Caco-2 (cell line): ENCODE measurements around the gene NTHL1. TPM values are rescaled to one million over a fixed set of nuclear protein-coding genes. Genes with fewer than 3 reads are reported as not detected.

Experiments used
- BruUV-seq: library from RNA; stranded (reverse); fragments of 400-500 nt; replicated peaks from 2 replicates; lab custom pipeline; 2021; lab: Mats Ljungman, UMichigan
- CTCF ChIA-PET: fragments of 300-600 bp; sonication (Branson Sonifier 250); formaldehyde crosslinking; loops from one replicate; lab custom pipeline; 2022; ENCODE audit warnings: antibody characterized with exemption; lab: Charles Lee
- POLR2A ChIA-PET: fragments of 300-600 bp; sonication (Branson Sonifier 250); formaldehyde crosslinking; loops from one replicate; lab custom pipeline; 2022; ENCODE audit warnings: antibody characterized with exemption; lab: Charles Lee
- DNase-seq, 2 experiments: peaks; one replicate each; pipeline versions ENCODE4 v3.0.0 to v3.0.0-alpha.2; 2020 to 2022
- H3K27me3 ChIP-seq: replicated peaks from 2 replicates; pipeline ENCODE4 v1.6.0; 2011; ENCODE audit warnings: low read length; ENCODE audit not compliant: control insufficient read depth, insufficient read depth
- H3K36me3 ChIP-seq: 2 replicates; pipeline ENCODE4 v1.5.1; 2011; ENCODE audit warnings: low read length; ENCODE audit not compliant: control insufficient read depth, insufficient read depth
- H3K4me1 ChIP-seq: fragments of 250-450 bp; sonication (Bioruptor Pico); 2 replicates; pipeline ENCODE4 v1.5.1; 2020; ENCODE audit warnings: mild to moderate bottlenecking
- H3K4me3 ChIP-seq: 2 replicates; pipeline ENCODE4 v1.5.1; 2011; ENCODE audit warnings: low read depth, mild to moderate bottlenecking, control low read depth, low read length
- H3K9me3 ChIP-seq: fragments of 250-450 bp; sonication (Bioruptor Pico); 2 replicates; pipeline ENCODE4 v1.5.1; 2020; ENCODE audit warnings: mild to moderate bottlenecking, moderate library complexity
- H3K27ac Mint-ChIP-seq: one replicate; pipeline ENCODE4 v1.8.0; 2022; ENCODE audit warnings: mixed read lengths; ENCODE audit not compliant: unreplicated experiment
- H3K27me3 Mint-ChIP-seq: one replicate; pipeline ENCODE4 v1.8.0; 2022; ENCODE audit warnings: mixed read lengths; ENCODE audit not compliant: insufficient read depth, unreplicated experiment
- H3K36me3 Mint-ChIP-seq: one replicate; pipeline ENCODE4 v1.8.0; 2022; ENCODE audit warnings: mild to moderate bottlenecking, mixed read lengths; ENCODE audit not compliant: insufficient read depth, unreplicated experiment
- H3K4me1 Mint-ChIP-seq: one replicate; pipeline ENCODE4 v1.8.0; 2022; ENCODE audit warnings: low read depth, mixed read lengths; ENCODE audit not compliant: unreplicated experiment
- H3K4me3 Mint-ChIP-seq: one replicate; pipeline ENCODE4 v1.8.0; 2022; ENCODE audit warnings: mild to moderate bottlenecking, moderate library complexity, mixed read lengths; ENCODE audit not compliant: unreplicated experiment
- H3K9me3 Mint-ChIP-seq: one replicate; pipeline ENCODE4 v1.8.0; 2022; ENCODE audit warnings: mixed read lengths; ENCODE audit not compliant: unreplicated experiment
- CTCF ChIP-seq, 2 experiments: fragments of 200-600 bp in 1 of 2; IDR thresholded peaks; 1 replicate in 1 of 2; 2 replicates in 1 of 2; pipeline versions ENCODE4 v1.5.1 to v1.8.0; 2011 to 2022; ENCODE audit warnings: antibody characterized with exemption in 1 of 2, control low read depth in 1 of 2, inconsistent platforms in 1 of 2, low read depth in 1 of 2, low read length in 1 of 2, mild to moderate bottlenecking in 1 of 2, moderate library complexity in 1 of 2; ENCODE audit not compliant: insufficient read depth in 1 of 2, severe bottlenecking in 1 of 2, unreplicated experiment in 1 of 2
- intact Hi-C: fragments of 100-400 bp; cut with micrococcal nuclease; formaldehyde crosslinking; loops from one replicate; pipeline ENCODE4 v1.10.0; 2022; ENCODE audit not compliant: unreplicated experiment
- total RNA-seq: library from RNA; stranded (reverse); gene quantifications from 2 replicates; pipeline ENCODE4 v1.2.3, GENCODE V29; 2022

The NTHL1 gene
- total RNA-seq, 1 experiment from 2014 or later = 38.6 TPM

- no TSS peak for BruUV-seq
- Mint-ChIP-seq H3K27me3 (no peaks in the 10 kb centered on the region), H3K4me1 (no peaks in the 10 kb centered on the region), H3K27ac (no peak overlapping the region), H3K9me3 (no peaks in the 10 kb centered on the region), H3K4me3 (no peak overlapping the region), H3K36me3 (no peaks in the 10 kb centered on the region)
- Histone ChIP-seq H3K27me3 (no peaks in the 10 kb centered on the region), H3K4me1 (peaks cover 29% of the 10 kb centered on the region), H3K36me3 (no peaks in the 10 kb centered on the region; the same call in 1 of the 2 replicates), H3K4me3 (no peak overlapping the region), H3K9me3 (no peaks in the 10 kb centered on the region)
- TF ChIP-seq CTCF (IDR thresholded peaks at IDR 0.05; ENCODE audit: insufficient read depth in 1 of 2, low read depth in 1 of 2, low read length in 1 of 2, severe bottlenecking in 1 of 2, unreplicated experiment in 1 of 2) = no peak
- CTCF ChIA-PET = no interaction called here
- DNase-seq = no peak
- POLR2A ChIA-PET = no interaction called here
- intact Hi-C loops = no loop called here
These were observed 15.2 kb downstream of the NTHL1 start for GRCh38 chr16:2032285-2033056.

DNA sequence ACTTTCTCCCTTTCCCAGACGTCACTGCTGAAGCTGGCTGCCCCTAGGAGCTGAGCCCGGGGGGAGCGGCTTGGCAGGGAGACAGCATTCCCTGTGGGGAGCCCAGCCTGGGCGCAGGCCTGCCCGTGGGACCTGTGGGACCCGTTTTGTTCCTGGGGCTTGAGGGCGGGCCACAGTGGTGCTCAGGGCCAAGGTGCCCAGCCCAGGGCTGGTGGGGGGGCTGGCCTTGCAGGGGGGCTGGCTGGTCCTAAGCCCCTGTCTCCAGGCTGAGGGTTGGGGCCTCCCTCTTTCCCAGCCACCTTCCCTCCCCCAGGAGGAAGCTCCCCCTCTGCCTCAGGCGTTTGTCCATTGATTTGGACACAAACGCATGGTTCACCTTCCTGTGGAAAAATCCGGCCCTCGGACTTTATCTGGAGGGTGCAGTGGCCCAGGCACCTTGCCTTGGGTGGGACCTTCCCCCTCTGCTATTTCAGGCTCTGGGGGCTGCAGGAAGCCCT, 16.5 kb downstream of the NTHL1 start:
- no TSS peak for BruUV-seq
- H3K27me3 Mint-ChIP-seq = no peaks in the 10 kb centered on the region
- H3K9me3 ChIP-seq = no peaks in the 10 kb centered on the region
- H3K9me3 Mint-ChIP-seq = no peaks in the 10 kb centered on the region
- no peaks in the 10 kb centered on the region for H3K27me3 ChIP-seq
- TF ChIP-seq CTCF (IDR thresholded peaks at IDR 0.05; ENCODE audit: insufficient read depth in 1 of 2, low read depth in 1 of 2, low read length in 1 of 2, severe bottlenecking in 1 of 2, unreplicated experiment in 1 of 2) = no peak
- H3K27ac Mint-ChIP-seq = no peak overlapping the region
- no peaks in the 10 kb centered on the region for H3K4me1 Mint-ChIP-seq
- ChIA-PET CTCF (interaction anchor here (0.7 kb wide), 1 partner anchor 91 kb away, joined by 4 read pairs; no protein-coding TSS in a partner anchor), POLR2A (no interaction called here)
- H3K4me3 ChIP-seq = no peak overlapping the region
- H3K36me3 ChIP-seq = no peaks in the 10 kb centered on the region; the same call in 1 of the 2 replicates
- H3K36me3 Mint-ChIP-seq = no peaks in the 10 kb centered on the region
- intact Hi-C loops = no loop called here
- H3K4me1 ChIP-seq = peaks cover 27% of the 10 kb centered on the region
- no peak for DNase-seq
- H3K4me3 Mint-ChIP-seq = no peak overlapping the region

GRCh38 chr16:2030036-2030435, 17.6 kb downstream of the NTHL1 start:
- Mint-ChIP-seq H3K36me3 (no peaks in the 10 kb centered on the region), H3K4me1 (no peaks in the 10 kb centered on the region), H3K9me3 (no peaks in the 10 kb centered on the region), H3K4me3 (no peak overlapping the region), H3K27me3 (no peaks in the 10 kb centered on the region), H3K27ac (no peak overlapping the region)
- TF ChIP-seq CTCF (IDR thresholded peaks at IDR 0.05; ENCODE audit: insufficient read depth in 1 of 2, low read depth in 1 of 2, low read length in 1 of 2, severe bottlenecking in 1 of 2, unreplicated experiment in 1 of 2) = no peak
- POLR2A ChIA-PET = no interaction called here
- Histone ChIP-seq H3K36me3 (no peaks in the 10 kb centered on the region; the same call in 1 of the 2 replicates), H3K4me1 (peaks cover 16% of the 10 kb centered on the region), H3K27me3 (no peaks in the 10 kb centered on the region), H3K4me3 (no peak overlapping the region), H3K9me3 (no peaks in the 10 kb centered on the region)
- intact Hi-C loops = no loop called here
- DNase-seq = no peak
- CTCF ChIA-PET = no interaction called here
- BruUV-seq = no TSS peak
